GM21526 (cell line): ENCODE data around the gene CLIP3.
A peak's percentile ranks its signal among the peaks of the same experiment; 100 is the strongest.
"Not testable (repeated sequence)": the region's sequence is repeated elsewhere in the genome, so short reads cannot be mapped to it uniquely, and the experiment has no call there.

Experiments used
- ATAC-seq: cut with Tn5 transposase; IDR thresholded peaks from one replicate; pipeline ENCODE4 v1.9.1; 2021; ENCODE audit warnings: moderate library complexity; ENCODE audit not compliant: unreplicated experiment, low FRiP score

CLIP3 gene, protein sequence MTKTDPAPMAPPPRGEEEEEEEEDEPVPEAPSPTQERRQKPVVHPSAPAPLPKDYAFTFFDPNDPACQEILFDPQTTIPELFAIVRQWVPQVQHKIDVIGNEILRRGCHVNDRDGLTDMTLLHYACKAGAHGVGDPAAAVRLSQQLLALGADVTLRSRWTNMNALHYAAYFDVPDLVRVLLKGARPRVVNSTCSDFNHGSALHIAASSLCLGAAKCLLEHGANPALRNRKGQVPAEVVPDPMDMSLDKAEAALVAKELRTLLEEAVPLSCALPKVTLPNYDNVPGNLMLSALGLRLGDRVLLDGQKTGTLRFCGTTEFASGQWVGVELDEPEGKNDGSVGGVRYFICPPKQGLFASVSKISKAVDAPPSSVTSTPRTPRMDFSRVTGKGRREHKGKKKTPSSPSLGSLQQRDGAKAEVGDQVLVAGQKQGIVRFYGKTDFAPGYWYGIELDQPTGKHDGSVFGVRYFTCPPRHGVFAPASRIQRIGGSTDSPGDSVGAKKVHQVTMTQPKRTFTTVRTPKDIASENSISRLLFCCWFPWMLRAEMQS

DNA sequence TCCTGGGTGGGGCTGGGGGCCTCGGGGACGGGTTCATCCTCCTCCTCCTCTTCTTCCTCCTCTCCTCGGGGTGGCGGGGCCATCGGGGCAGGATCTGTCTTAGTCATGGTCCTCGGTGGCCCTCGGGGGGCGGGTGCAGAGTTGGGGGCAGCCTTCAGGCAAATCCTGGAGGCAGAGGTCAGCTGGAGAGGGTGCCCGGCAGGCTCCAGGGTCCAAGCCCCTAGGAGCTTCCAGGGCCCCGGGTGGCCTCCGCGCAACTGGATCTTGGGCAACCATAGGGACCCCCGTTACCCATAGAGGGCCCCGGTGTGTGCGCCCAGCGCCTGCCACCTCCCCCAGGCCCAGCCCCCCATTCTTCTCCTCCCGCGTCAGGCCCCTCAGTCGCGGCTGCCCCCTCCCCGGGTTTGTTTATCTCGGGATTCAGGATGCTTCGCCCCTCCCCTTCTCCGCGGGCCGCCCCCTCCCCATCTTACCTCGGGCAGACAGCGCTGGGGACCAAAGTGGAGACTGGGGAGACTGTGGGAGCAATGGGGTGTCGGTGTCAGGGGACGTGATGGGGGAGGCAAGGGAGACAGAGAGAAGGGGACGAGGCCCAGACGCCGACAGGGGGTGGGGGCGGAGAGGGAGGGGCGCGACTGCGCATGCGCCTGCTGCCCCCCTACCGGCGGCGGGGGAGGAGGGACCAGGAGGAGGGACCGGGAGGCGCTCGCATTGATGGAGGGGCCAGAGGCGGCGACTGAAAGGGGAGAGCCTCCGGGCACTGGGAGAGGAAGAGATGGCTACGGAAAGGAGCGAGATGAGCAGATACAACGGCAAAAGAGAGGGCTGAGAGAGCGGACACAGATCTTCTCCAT lies at the start of gene CLIP3:
Gene CLIP3 (minus strand): TSS at position 623 of the 854 bp plus-strand sequence. CDS start 516 bp downstream, at position 107.
- no peak for ATAC-seq

DNA sequence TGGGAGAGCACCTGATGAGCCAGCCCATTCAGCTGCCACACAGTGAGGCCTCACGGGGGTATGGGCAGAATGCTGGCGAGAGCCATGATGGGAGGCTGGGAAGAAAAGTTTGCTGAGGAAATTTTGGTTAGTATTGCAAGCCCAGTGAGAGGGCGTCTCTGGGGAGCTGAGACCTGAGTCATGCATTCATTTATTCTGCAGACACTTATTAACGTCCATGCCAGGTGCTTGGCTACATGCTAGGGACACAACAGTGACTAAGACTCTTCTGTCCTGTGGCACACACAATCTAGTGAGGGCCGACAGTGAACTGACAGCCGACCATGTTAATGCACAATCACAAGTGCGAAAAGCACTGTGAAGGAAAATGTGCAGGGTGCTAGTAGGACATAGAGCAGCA lies 49.2 kb upstream of the CLIP3 start:
- no peak for ATAC-seq

DNA sequence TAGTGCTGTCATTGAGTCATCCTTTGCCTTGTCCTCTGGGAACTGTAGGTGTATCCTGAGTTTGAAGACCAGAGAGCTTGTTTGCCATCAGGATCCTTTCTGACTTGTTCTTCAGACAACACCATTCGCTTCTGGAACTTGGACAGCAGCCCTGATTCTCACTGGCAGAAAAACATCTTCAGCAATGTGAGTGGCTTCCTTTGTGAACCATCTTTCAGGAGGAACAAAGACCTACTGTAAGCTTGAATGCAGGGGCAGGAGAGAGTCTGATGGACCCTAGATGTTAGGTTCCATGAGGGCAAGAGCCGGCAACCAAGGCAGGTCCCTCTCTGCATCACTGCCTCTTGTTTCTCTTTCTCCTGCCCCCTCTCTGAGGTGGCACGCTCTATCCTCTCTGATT lies 48.7 kb upstream of the CLIP3 start:
- ATAC-seq = no peak

DNA sequence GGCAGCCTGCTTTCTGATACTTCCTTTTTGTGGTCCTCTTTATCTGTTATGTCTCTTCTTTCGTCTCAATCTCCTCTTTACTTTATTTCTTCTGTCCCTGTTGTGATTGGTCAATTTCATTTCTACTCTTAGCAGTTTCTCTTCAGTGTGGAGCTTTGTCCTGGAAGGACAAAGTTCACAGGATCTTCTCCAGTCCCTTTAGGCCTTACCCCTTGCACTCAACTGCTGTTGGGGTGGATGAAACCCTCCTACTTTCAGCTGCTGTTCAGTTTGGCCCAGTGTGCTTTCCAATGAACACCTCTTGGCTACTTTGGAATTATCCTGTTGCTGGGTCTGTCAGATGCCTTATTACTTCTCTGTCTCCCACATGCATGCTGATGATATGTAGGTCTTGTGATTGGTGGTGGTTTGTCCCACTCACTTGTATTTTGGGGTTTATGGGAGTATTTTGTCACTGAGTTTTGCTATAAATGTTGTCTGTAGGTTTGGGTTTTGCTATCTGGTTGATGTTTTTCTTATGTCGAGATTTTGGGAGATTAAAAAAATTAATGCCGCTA lies 46.8 kb upstream of the CLIP3 start:
- no peak for ATAC-seq

DNA sequence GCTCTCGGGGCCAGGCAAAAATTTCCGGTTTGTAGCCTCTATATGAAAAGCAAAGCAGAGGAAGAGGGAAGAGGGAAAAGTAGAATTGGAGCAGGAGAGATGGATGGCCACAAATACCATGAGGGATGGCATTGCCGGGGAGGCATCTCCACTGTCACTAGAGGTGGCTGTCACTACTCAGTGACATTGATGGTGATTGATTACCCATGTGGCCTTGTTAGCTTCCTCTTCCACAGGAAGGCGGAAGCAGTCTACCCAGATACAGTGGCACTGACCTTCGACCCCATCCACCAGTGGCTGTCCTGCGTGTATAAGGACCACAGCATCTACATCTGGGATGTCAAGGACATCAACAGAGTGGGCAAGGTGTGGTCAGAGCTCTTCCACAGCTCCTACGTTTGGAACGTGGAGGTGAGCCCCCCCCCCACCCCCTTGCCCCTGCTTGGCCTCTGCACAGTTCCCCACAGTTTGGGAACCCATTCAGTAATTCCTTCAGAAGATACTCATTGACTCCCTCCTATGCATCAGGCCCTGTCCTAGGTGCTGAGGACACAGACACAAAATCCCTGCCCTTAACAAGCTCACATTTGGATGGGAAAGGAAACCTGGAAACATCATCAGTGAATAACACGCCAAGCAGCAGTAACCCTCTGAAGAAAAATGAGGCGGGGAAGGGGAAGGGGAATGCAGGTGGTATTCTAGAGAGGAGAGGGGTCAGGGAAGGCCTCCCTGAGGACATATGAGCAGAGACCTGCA lies 40.6 kb upstream of the CLIP3 start:
- ATAC-seq = no peak

DNA sequence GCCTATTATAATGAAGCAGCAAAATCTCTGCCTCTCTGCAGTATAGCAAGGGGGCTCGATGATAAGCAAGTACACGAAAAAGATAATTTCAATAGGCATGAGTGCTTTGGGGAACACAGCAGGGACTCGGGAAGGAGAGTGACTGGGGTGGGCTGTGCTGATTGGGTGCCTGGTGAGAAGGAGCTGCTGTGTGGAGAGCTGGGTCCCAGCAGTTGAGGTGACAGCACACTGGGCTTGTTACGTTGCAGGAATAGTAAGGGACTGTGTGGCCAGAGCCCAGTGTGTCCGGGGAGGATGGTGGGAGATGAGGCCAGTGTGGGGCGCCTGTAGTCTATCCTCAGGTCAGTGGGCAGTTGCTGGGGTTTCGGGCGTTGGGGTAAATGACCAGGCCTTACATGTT lies 39.4 kb upstream of the CLIP3 start:
- no peak for ATAC-seq

GRCh38 chr19:36068810-36069499 lies 36.3 kb upstream of the CLIP3 start:
- not testable (repeated sequence) for ATAC-seq

- no peak for ATAC-seq
Observed at GRCh38 chr19:36067681-36068080, 35.0 kb upstream of the CLIP3 start.

DNA sequence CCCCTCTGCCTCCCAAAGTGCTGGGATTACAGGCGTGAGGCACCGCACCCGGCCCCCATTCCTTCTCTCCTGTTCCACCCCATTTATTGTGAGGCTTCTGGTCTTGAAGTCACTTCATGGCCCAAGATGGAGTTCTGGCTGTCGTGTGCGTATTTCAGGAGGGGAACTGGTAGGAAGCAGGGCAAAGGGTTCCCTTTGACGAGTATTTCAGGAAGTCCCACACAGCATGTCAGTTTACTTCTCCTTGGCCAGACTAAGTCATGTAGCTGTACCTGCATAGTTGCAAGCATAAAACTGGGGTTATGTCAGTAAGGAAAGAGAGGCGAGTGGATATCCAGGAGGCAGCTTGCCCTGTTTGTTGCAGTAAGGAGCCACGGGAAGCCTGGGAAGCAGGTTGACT lies 32.2 kb upstream of the CLIP3 start:
- ATAC-seq = no peak

- no peak for ATAC-seq
Observed at GRCh38 chr19:36061367-36061766, 28.7 kb upstream of the CLIP3 start.

DNA sequence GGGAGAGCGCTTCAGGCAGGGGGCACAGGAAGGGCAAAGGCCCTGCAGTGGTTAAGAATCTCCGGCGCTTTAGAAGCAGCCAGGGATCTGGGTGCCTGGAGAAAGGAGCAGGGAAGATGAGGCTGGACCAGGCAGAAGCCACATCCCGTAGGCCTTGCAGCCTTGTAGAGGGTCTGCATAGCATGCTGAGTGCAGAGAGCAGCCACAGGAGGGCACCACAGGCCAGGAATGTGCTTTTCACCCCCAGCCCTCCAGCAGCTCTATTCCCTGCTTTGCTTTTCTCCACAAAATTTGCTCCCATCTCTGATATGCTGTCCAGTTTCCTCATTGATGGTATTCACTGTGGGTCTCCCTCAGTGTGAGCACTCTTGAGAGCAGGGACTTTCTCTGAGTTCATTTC lies 27.8 kb upstream of the CLIP3 start:
- no peak for ATAC-seq

DNA sequence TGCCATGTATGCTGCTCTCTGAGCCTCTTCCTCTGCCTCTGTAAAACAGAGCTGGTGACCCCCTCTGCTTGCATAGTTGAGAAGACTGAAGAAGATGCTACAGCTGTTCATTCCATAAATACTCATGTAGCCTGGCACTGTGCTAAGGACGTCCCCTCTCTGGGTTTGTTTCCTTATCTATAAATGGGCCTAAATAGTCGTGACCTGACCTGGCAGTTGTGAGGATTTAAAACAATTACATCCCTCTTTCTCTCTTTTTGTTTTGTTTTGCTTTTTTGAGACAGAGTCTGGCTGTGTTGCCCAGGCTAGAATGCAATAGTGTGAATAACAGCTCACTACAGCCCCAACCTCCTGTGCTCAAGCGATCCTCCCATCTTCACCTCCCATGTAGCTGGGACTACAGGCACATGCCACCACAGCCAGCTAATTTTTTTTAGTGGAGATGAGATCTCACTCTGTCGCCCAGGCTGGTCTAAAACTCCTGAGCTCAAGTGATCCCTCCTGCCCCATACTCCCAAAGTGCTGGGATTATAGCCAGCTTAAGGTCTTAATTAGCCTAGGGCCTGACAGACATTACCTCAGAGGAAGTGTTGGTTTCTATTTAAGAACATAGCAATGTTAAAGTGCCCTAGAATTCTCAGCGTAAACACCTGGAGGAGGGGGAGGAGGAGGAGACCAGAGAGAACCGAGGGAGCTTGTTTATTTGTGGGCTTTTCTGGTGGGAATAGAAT lies 26.7 kb upstream of the CLIP3 start:
- no peak for ATAC-seq

DNA sequence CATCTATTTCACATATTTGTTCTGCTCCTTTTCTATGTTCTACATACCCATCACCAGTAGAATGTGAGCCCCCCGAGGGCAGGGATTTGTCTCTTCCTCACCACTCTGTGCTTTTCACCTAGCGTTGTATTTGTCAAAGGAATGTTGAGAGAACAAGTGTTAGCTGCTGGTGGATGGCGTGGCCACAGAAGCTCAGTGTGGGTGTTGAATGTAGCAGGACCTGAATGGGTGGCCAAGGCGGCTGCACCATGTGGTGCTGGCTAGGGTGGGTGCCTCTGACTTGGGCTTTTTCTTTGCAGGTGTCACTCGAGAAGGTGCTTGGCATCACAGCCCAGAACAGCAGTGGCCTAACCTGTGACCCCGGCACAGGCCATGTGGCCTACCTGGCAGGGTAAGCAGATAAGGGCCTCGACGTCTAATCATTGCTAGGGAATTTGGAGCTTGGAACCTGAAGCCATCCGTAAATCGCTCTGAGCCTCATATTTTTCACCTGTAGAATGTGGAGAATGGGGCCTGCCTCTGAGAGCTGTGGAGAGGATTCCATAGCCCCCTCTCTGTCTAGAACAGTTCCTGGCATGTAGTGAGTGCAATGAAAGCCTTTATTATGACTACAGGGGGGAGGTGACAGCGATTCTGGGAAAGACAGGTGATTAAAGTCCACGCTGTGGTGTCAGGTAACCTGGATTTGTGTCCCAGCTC lies 26.0 kb upstream of the CLIP3 start:
- ATAC-seq = no peak

GRCh38 chr19:36054733-36055686 lies 22.3 kb upstream of the CLIP3 start, which contains the start of gene WDR62:
TSS of gene WDR62 (plus strand) at chr19:36054897. CDS start at chr19:36054972, 75 bp downstream.
- ATAC-seq = peak; percentile 61

DNA sequence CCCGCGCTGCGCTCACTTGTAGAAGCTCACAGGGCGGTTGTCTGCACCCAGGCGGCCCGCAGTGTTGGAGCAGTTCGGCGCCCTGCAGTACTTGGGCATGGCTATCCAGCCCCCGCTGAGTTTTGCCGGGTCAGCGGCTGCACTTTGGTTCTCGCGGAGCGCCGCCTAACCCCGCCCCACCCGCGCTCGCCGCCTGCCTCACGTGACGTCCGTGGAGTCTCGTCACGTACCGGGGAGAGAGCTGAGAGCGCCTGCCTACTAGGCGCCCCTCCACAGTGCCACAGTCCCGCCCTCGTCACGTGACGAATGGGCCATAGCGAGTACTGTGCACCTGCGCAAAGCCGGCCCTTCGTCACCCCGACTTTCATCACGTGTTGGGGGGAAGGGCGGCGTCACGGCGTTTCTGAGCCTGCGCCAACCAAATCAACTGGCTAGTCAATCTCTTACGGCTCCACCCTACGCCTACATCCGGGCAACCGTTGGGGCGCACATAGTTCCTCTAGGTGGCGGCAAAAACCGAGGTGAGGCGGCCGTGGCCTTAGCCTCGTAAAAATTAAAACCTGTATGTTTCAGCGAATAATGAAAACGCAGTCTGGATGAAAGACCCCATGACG lies 21.6 kb upstream of the CLIP3 start, which contains the start of gene THAP8:
Gene THAP8 (minus strand): TSS at position 167 of the 614 bp plus-strand sequence. CDS start 68 bp downstream, at position 99.
- ATAC-seq = peak; percentile 81

DNA sequence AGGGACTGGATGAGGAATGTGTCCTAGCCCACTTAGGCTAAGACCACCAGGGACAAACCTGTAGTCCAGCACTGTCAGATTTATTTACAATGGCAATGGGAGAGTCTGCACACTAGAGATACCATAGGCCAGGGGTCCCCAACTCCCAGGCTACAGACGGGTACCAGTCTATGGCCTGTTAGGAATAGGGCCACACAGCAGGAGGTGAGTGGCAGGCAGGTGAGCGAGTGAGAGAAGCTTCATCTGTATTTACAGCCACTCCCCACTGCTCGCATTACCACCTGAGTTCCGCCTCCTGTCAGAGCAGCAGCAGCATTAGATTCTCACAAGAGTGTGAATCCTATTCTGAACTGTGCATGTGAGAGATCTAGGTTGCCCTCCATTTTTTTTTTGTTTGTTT lies 19.0 kb upstream of the CLIP3 start:
- ATAC-seq = no peak

GRCh38 chr19:36051236-36051635 lies 18.6 kb upstream of the CLIP3 start:
- no peak for ATAC-seq
